Neuronal stem cell (in vitro differentiated cells): ENCODE measurements around the gene SEC24C. TPM values are rescaled to one million over a fixed set of nuclear protein-coding genes. Genes with fewer than 3 reads are reported as not detected.
"Not testable (repeated sequence)": the region's sequence is repeated elsewhere in the genome, so short reads cannot be mapped to it uniquely, and the experiment has no call there.

Experiments
- DNase-seq: peaks from one replicate; pipeline ENCODE4 v3.0.0-alpha.2; 2013; ENCODE audit warnings: low spot score
- H2AFZ ChIP-seq: one replicate; pipeline ENCODE4 v1.6.1; 2013; ENCODE audit warnings: mild to moderate bottlenecking, low read length, inconsistent platforms
- H2AK5ac ChIP-seq: 2 replicates; pipeline ENCODE4 v1.6.1; 2013; ENCODE audit warnings: low read depth, mild to moderate bottlenecking, inconsistent platforms, low read length, moderate library complexity, mixed read lengths
- H2BK120ac ChIP-seq: 2 replicates; pipeline ENCODE4 v1.6.1; 2013; ENCODE audit warnings: low read depth, mild to moderate bottlenecking, inconsistent platforms, low read length, moderate library complexity, mixed read lengths
- H2BK12ac ChIP-seq: one replicate; pipeline ENCODE4 v1.6.1; 2013; ENCODE audit warnings: low read length, inconsistent platforms
- H2BK15ac ChIP-seq: 2 replicates; pipeline ENCODE4 v1.6.1; 2013; ENCODE audit warnings: mild to moderate bottlenecking, low read length, inconsistent platforms, mixed read lengths
- H2BK5ac ChIP-seq: one replicate; pipeline ENCODE4 v1.6.1; 2013; ENCODE audit warnings: inconsistent platforms, mild to moderate bottlenecking, low read length, moderate library complexity
- H3K14ac ChIP-seq: one replicate; pipeline ENCODE4 v1.6.1; 2013; ENCODE audit warnings: low read length, inconsistent platforms
- H3K18ac ChIP-seq: 2 replicates; pipeline ENCODE4 v1.6.1; 2013; ENCODE audit warnings: low read length, inconsistent platforms
- H3K23ac ChIP-seq: 2 replicates; pipeline ENCODE4 v1.6.1; 2013; ENCODE audit warnings: low read depth, mild to moderate bottlenecking, mixed read lengths, low read length, inconsistent platforms; ENCODE audit not compliant: poor library complexity
- H3K27ac ChIP-seq: replicated peaks from 3 replicates; pipeline ENCODE4 v1.5.1; 2013; ENCODE audit warnings: low read length, inconsistent platforms
- H3K27me3 ChIP-seq, 3 experiments: 2 replicates each; pipeline ENCODE4 v1.6.1; 2013; ENCODE audit warnings: low read length in 3 of 3, mild to moderate bottlenecking in 2 of 3, inconsistent platforms in 1 of 3, low read depth in 1 of 3, mixed read lengths in 1 of 3, moderate library complexity in 1 of 3; ENCODE audit not compliant: control insufficient read depth in 3 of 3, insufficient read depth in 3 of 3
- H3K36me3 ChIP-seq, 2 donors: replicated peaks in 1 of 2; 2 replicates each; pipeline ENCODE4 v1.6.1; 2013; ENCODE audit warnings: low read length in 2 of 2; ENCODE audit not compliant: control insufficient read depth in 2 of 2, insufficient read depth in 2 of 2
- H3K4ac ChIP-seq: 2 replicates; pipeline ENCODE4 v1.6.1; 2013; ENCODE audit warnings: inconsistent platforms, mild to moderate bottlenecking, low read length, moderate library complexity
- H3K4me1 ChIP-seq, 2 donors: 1 replicate in 1 of 2; 2 replicates in 1 of 2; pipeline ENCODE4 v1.6.1; 2013; ENCODE audit warnings: low read length in 2 of 2, low read depth in 1 of 2; ENCODE audit not compliant: control insufficient read depth in 2 of 2, insufficient read depth in 1 of 2
- H3K4me2 ChIP-seq: one replicate; pipeline ENCODE4 v1.6.1; 2013; ENCODE audit warnings: mild to moderate bottlenecking, low read length, inconsistent platforms; ENCODE audit not compliant: insufficient read depth, poor library complexity, severe bottlenecking
- H3K4me3 ChIP-seq, 2 donors: 2 replicates each; pipeline ENCODE4 v1.5.1; 2013; ENCODE audit warnings: low read length in 2 of 2, mild to moderate bottlenecking in 2 of 2, inconsistent platforms in 1 of 2, moderate library complexity in 1 of 2
- H3K79me1 ChIP-seq: one replicate; pipeline ENCODE4 v1.6.1; 2013; ENCODE audit warnings: low read depth, mild to moderate bottlenecking, inconsistent platforms, low read length, moderate library complexity
- H3K9ac ChIP-seq: one replicate; pipeline ENCODE4 v1.6.1; 2013; ENCODE audit warnings: mild to moderate bottlenecking, low read depth, low read length, inconsistent platforms; ENCODE audit not compliant: poor library complexity
- H3K9me3 ChIP-seq, 2 donors: replicated peaks in 1 of 2; 2 replicates each; pipeline versions ENCODE3 to v1.6.1; 2013; ENCODE audit warnings: low read length in 2 of 2, mild to moderate bottlenecking in 2 of 2, inconsistent platforms in 1 of 2, low read depth in 1 of 2, mixed read lengths in 1 of 2, moderate library complexity in 1 of 2; ENCODE audit not compliant: control insufficient read depth in 2 of 2, insufficient read depth in 1 of 2
- H4K8ac ChIP-seq: one replicate; pipeline ENCODE4 v1.6.1; 2013; ENCODE audit warnings: low read depth, mild to moderate bottlenecking, inconsistent platforms, low read length, moderate library complexity
- H4K91ac ChIP-seq: one replicate; pipeline ENCODE4 v1.6.1; 2013; ENCODE audit warnings: low read length, low read depth, mild to moderate bottlenecking, inconsistent platforms; ENCODE audit not compliant: poor library complexity
- WGBS, 2 donors: extraction: QIAGEN DNeasy Blood & Tissue Kit; methylation state at CpG; one replicate each; pipeline ENCODE4 v1.1.7; 2013; ENCODE audit warnings: missing lambda C conversion rate in 2 of 2, mixed read lengths in 1 of 2; ENCODE audit not compliant: insufficient read length in 2 of 2, insufficient replicate concordance in 1 of 2; ENCODE audit errors: extremely low coverage in 2 of 2; 5-methylcytosine and 5-hydroxymethylcytosine counted together
- polyA plus RNA-seq, 2 experiments: library from polyadenylated mRNA; stranded (reverse); fragments of 200-250 nt; gene quantifications; one replicate each; pipeline ENCODE4 v1.2.3, GENCODE V29; 2013

The SEC24C gene
- polyA plus RNA-seq (2013, experiment 1 of 2) = 32.8 TPM
- 33.4 TPM for polyA plus RNA-seq (2013, experiment 2 of 2)

DNA sequence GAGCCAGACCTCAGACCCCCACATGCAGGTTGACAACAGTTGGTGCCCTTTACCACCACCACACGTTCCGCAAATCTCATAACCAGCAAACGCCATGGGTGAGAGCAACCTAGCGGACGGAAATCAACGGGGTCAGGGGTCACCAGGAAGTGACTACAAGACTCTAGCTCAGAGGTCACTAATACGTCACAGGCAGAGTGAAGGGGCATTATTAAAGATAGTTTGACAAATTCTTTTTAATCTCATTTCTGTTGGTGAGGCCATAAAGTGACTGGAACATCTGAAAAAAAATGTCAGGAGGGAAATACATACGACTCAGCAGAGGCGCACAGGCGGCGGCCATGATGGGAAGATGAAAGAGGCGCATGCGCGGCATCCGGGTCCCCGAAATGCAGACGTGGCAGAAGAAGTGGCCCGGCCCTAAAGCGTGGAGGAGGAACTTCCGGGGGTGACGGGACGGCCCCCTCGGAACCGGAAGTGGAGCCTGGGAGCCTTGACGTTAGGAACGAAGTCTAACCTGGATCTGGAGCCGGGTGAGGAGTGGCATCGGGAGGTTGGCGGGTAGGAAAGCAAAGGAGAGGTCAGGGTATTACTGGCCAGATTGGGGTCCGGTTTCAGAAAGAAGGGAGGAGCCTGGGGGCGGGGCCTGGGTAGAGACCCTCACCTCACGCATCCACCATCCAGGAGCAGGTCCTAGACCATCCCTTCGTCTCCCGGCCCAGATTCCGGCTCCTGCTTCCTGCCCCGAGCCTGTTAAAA is at the start of gene SEC24C:
Gene SEC24C (plus strand): TSS at position 468 of the 759 bp plus-strand sequence. CDS start 2,461 bp downstream, outside the sequence.
- H2BK12ac ChIP-seq = no peak within 1 kb of the TSS
- H3K9me3 ChIP-seq = no peaks in the 10 kb centered on the region
- H3K79me1 ChIP-seq = peaks cover 3% of the 10 kb centered on the region
- no peak within 1 kb of the TSS for H3K4ac ChIP-seq
- peak within 1 kb of the TSS; percentile 72 for H3K14ac ChIP-seq
- peak within 1 kb of the TSS; percentile 89 for H2AFZ ChIP-seq
- H2BK120ac ChIP-seq = no peak within 1 kb of the TSS
- peaks cover 6 to 47% of the 10 kb centered on the region in 2 donors for H3K36me3 ChIP-seq
- H2AK5ac ChIP-seq = no peak within 1 kb of the TSS
- no peaks in the 10 kb centered on the region for H3K27me3 ChIP-seq
- H3K9ac ChIP-seq = peak within 1 kb of the TSS; percentile 88
- peaks cover 5 to 10% of the 10 kb centered on the region in 2 donors for H3K4me1 ChIP-seq
- WGBS, 2 donors = no CpG with 5 or more reads among the region's 36 CpGs
- H2BK15ac ChIP-seq = no peak within 1 kb of the TSS
- peak within 1 kb of the TSS; percentile 82 for H3K27ac ChIP-seq
- peak within 1 kb of the TSS; percentile 56 for H3K18ac ChIP-seq
- peak; percentile 92 for DNase-seq
- H3K23ac ChIP-seq = peak within 1 kb of the TSS; percentile 56
- H2BK5ac ChIP-seq = no peak within 1 kb of the TSS
- H3K4me2 ChIP-seq = peak within 1 kb of the TSS; percentile 66
- no peak within 1 kb of the TSS for H4K91ac ChIP-seq
- peak within 1 kb of the TSS; percentile 68 to 97 for H3K4me3 ChIP-seq
- no peak within 1 kb of the TSS for H4K8ac ChIP-seq

GRCh38 chr10:73695302-73695701 is 48.9 kb upstream of the SEC24C start:
- H3K27ac ChIP-seq, H3K36me3 ChIP-seq, H3K4me1 ChIP-seq, H2BK15ac ChIP-seq, H3K9me3 ChIP-seq, H3K18ac ChIP-seq, H3K4me3 ChIP-seq, H3K27me3 ChIP-seq, H2BK12ac ChIP-seq, H3K79me1 ChIP-seq, H3K14ac ChIP-seq, H4K91ac ChIP-seq, H2BK5ac ChIP-seq, DNase-seq, H3K4me2 ChIP-seq, H3K4ac ChIP-seq, H2BK120ac ChIP-seq, H2AFZ ChIP-seq, H3K23ac ChIP-seq, H4K8ac ChIP-seq, H3K9ac ChIP-seq, H2AK5ac ChIP-seq: not testable (repeated sequence)

DNA sequence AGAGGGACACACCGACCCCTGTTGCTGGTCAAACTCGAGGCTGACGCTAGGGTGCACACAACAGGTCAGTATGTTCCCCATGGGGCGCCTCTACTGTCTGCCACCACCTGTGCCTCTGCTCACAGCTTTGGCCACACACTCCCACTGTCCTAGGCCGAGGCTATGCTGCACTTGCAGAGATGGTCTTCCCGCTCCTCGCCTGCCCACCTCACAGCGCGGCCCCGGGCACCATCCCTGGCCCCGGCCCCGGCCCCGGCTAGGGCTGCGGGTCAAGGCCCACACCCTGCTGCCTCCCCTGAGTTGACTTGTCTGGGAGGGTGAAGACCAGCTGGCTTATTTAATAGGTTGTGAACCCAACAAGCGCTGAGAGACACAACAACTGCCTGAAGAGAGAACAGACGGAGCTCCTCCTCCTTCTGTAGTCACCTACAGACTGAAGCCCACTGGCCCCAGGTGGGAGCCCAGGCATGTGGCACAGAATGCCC is 46.5 kb upstream of the SEC24C start, which contains the start of gene AGAP5:
Gene AGAP5 (minus strand): TSS at position 435 of the 485 bp plus-strand sequence. CDS start 354 bp downstream, at position 81.
- H3K27ac ChIP-seq, H3K4me2 ChIP-seq, H2BK120ac ChIP-seq, H3K9ac ChIP-seq, H2BK15ac ChIP-seq, H3K23ac ChIP-seq, H3K14ac ChIP-seq, H3K4me1 ChIP-seq, H3K18ac ChIP-seq, H4K8ac ChIP-seq, H2AFZ ChIP-seq, H4K91ac ChIP-seq, DNase-seq, H3K79me1 ChIP-seq, H3K4me3 ChIP-seq, H3K9me3 ChIP-seq, H2AK5ac ChIP-seq, H3K27me3 ChIP-seq, H3K36me3 ChIP-seq, H3K4ac ChIP-seq, H2BK5ac ChIP-seq, H2BK12ac ChIP-seq: not testable (repeated sequence)
- WGBS, 2 donors = no CpG with 5 or more reads among the region's 16 CpGs

DNA sequence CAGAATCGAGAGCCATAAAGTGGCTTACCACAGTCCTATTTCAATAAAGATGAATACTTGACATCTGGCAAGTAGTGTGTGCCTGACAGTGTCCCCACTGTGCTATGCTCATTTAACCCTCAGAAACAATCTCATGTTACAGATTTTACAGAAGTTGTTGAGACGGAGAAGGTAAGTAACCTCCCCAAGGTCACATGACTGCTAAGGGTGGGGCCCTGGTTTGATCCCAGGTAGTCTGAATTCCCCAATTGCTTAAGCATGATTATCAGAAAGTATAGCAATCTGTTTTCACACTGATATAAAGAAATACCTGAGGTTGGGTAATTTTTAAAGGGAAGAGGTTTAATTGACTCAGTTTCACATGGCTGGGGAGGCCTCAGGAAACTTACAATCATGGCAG is 45.4 kb upstream of the SEC24C start:
- H3K4me1 ChIP-seq, H3K4me2 ChIP-seq, H3K14ac ChIP-seq, H2BK120ac ChIP-seq, H3K18ac ChIP-seq, H4K8ac ChIP-seq, H2AFZ ChIP-seq, H3K36me3 ChIP-seq, H3K4ac ChIP-seq, H2BK5ac ChIP-seq, H2AK5ac ChIP-seq, H2BK12ac ChIP-seq, DNase-seq, H4K91ac ChIP-seq, H3K27me3 ChIP-seq, H3K23ac ChIP-seq, H2BK15ac ChIP-seq, H3K4me3 ChIP-seq, H3K9me3 ChIP-seq, H3K79me1 ChIP-seq, H3K9ac ChIP-seq, H3K27ac ChIP-seq: not testable (repeated sequence)
- whole genome bisulfite sequencing, 2 donors = no CpG with 5 or more reads among the region's 2 CpGs
